ENCODE measurements around the gene MASP1.

DNA sequence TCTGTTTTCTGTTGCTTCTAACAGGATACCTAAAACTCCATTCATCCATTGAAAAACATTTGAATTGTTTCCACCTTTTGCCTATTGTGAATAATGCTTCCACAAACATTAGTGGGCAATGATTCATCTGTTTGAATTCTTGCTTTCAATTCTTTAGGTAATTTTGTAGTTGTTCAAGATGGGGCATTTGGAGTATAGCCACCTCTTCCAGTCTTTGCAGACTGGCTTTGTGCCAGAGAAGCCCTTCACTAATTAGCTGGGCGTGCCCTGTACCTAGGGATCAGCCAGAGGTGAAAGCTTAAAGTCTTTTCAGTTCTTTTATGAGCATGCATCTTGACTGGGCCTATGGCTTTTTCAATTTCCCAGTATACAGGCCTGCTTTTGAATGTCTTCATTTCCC lies 83.4 kb downstream of the MASP1 start:
- TF ChIP-seq, protein P1, sequence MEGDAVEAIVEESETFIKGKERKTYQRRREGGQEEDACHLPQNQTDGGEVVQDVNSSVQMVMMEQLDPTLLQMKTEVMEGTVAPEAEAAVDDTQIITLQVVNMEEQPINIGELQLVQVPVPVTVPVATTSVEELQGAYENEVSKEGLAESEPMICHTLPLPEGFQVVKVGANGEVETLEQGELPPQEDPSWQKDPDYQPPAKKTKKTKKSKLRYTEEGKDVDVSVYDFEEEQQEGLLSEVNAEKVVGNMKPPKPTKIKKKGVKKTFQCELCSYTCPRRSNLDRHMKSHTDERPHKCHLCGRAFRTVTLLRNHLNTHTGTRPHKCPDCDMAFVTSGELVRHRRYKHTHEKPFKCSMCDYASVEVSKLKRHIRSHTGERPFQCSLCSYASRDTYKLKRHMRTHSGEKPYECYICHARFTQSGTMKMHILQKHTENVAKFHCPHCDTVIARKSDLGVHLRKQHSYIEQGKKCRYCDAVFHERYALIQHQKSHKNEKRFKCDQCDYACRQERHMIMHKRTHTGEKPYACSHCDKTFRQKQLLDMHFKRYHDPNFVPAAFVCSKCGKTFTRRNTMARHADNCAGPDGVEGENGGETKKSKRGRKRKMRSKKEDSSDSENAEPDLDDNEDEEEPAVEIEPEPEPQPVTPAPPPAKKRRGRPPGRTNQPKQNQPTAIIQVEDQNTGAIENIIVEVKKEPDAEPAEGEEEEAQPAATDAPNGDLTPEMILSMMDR (conservative IDR thresholded peaks at IDR 0.05 in 1 of 2, IDR thresholded peaks at IDR 0.05 in 1 of 2; ENCODE audit: extremely low read depth in 1 of 2, insufficient read depth in 1 of 2, low read depth in 1 of 2, low read length in 2 of 2): no peak
- TF ChIP-seq EZH2 (IDR thresholded peaks at IDR 0.05; ENCODE audit: borderline replicate concordance, low read length): no peak

Measured in mammary epithelial cell (primary cell).